HL-60 (cell line): ENCODE results near the gene TRAPPC12.

Experiments
- DNase-seq, 2 experiments: peaks; one replicate each; pipeline ENCODE4 v3.0.0-alpha.2; 2010 to 2020; ENCODE audit warnings: low read depth in 1 of 2, low spot score in 1 of 2
- H3K27ac ChIP-seq: fragments of 250-450 bp; sonication (Bioruptor Pico); replicated peaks from 2 replicates; pipeline ENCODE4 v1.5.1; 2020; ENCODE audit warnings: mild to moderate bottlenecking, moderate library complexity
- H3K27me3 ChIP-seq: fragments of 250-450 bp; sonication (Bioruptor Pico); 2 replicates; pipeline ENCODE4 v1.5.1; 2021; ENCODE audit warnings: mild to moderate bottlenecking, moderate library complexity; ENCODE audit not compliant: insufficient read depth, poor library complexity, severe bottlenecking
- H3K4me3 ChIP-seq: replicated peaks from 2 replicates; pipeline ENCODE4 v1.5.1; 2011; ENCODE audit warnings: mild to moderate bottlenecking, control low read depth, low read length; ENCODE audit not compliant: insufficient read depth
- CTCF ChIP-seq: IDR thresholded peaks from one replicate; pipeline ENCODE4 v1.5.1; 2011; ENCODE audit warnings: low read length, control low read depth, inconsistent platforms; ENCODE audit not compliant: insufficient read depth
- GABPA ChIP-seq: IDR thresholded peaks from 2 replicates; pipeline ENCODE4 v1.6.1; 2012; ENCODE audit warnings: low read depth
- POLR2AphosphoS5 ChIP-seq: IDR thresholded peaks from 2 replicates; pipeline ENCODE4 v1.6.1; 2012; ENCODE audit warnings: low read depth
- REST ChIP-seq: IDR thresholded peaks from 2 replicates; pipeline ENCODE4 v1.6.1; 2012; ENCODE audit warnings: low read depth; ENCODE audit not compliant: insufficient replicate concordance
- SPI1 ChIP-seq: IDR thresholded peaks from 2 replicates; pipeline ENCODE4 v1.6.1; 2012; ENCODE audit warnings: low read depth, mild to moderate bottlenecking, borderline replicate concordance

Gene TRAPPC12

GRCh38 chr2:3399829-3400228 is 20.3 kb downstream of the TRAPPC12 start:
- H3K27me3 ChIP-seq = no peaks in the 10 kb centered on the region
- no peak for DNase-seq
- H3K27ac ChIP-seq = no peak overlapping the region
- no peak overlapping the region for H3K4me3 ChIP-seq
- TF ChIP-seq POLR2AphosphoS5 = no peak
- TF ChIP-seq CTCF = no peak
- TF ChIP-seq GABPA = no peak
- TF ChIP-seq REST = no peak
- TF ChIP-seq SPI1 = no peak

GRCh38 chr2:3403587-3404334 is 24.3 kb downstream of the TRAPPC12 start:
- TF ChIP-seq SPI1 (no peak), REST (no peak), CTCF (no peak), POLR2AphosphoS5 (no peak), GABPA (no peak)
- Histone ChIP-seq H3K4me3 (no peak overlapping the region), H3K27ac (no peak overlapping the region), H3K27me3 (no peaks in the 10 kb centered on the region)
- DNase-seq = no peak

GRCh38 chr2:3404349-3404894 is 24.9 kb downstream of the TRAPPC12 start:
- DNase-seq = no peak
- Histone ChIP-seq H3K27ac (no peak overlapping the region), H3K4me3 (no peak overlapping the region), H3K27me3 (no peaks in the 10 kb centered on the region)
- TF ChIP-seq REST (no peak), SPI1 (no peak), GABPA (no peak), CTCF (no peak), POLR2AphosphoS5 (no peak)
